HEK293T (cell line): ENCODE measurements around the gene CBFA2T3.
"Not testable (repeated sequence)": the region's sequence is repeated elsewhere in the genome, so short reads cannot be mapped to it uniquely, and the experiment has no call there.

ENCODE experiments used
- BHLHE40 ChIP-seq: fragments of 450-650 bp; IDR thresholded peaks from 2 replicates; pipeline ENCODE4 v1.6.1; 2016; ENCODE audit warnings: mild to moderate bottlenecking, moderate library complexity, borderline replicate concordance
- CTBP1 ChIP-seq: fragments of 450-650 bp; IDR thresholded peaks from 2 replicates; pipeline ENCODE4 v1.6.1; 2016; ENCODE audit warnings: borderline replicate concordance
- FOXA1 ChIP-seq: fragments of 450-650 bp; IDR thresholded peaks from 2 replicates; pipeline ENCODE4 v1.6.1; 2016; ENCODE audit warnings: mild to moderate bottlenecking
- FOXK2 ChIP-seq: fragments of 450-650 bp; IDR thresholded peaks from 2 replicates; pipeline ENCODE4 v1.6.1; 2016; ENCODE audit warnings: mild to moderate bottlenecking
- FOXM1 ChIP-seq: fragments of 450-650 bp; IDR thresholded peaks from 2 replicates; pipeline ENCODE4 v1.6.1; 2017; ENCODE audit warnings: mild to moderate bottlenecking, borderline replicate concordance
- L3MBTL2 ChIP-seq: fragments of 450-650 bp; conservative IDR thresholded peaks from 2 replicates; pipeline ENCODE4 v1.6.1; 2016; ENCODE audit warnings: mild to moderate bottlenecking
- LEF1 ChIP-seq: fragments of 450-650 bp; IDR thresholded peaks from 2 replicates; pipeline ENCODE4 v1.6.1; 2017; ENCODE audit warnings: mild to moderate bottlenecking, borderline replicate concordance
- SP1 ChIP-seq: fragments of 450-650 bp; IDR thresholded peaks from 2 replicates; pipeline ENCODE4 v1.6.1; 2017
- TF ChIP-seq, protein P1 (sequence below): fragments of 450-650 bp; IDR thresholded peaks from 2 replicates; pipeline ENCODE4 v1.6.1; 2016

DNA sequence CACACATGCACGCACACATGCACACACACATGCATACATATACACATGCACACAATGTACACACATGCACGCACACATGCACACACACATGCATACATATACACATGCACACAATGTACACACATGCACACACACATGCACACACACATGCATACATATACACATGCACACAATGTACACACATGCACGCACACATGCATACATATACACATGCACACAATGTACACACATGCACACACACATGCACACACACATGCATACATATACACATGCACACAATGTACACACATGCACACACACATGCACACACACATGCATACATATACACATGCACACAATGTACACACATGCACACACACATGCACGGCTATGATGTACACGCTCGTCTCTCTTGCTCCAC is 82.7 kb downstream of the CBFA2T3 start:
- TF ChIP-seq FOXM1, SP1, FOXA1, L3MBTL2, LEF1, BHLHE40, FOXK2, CTBP1: not testable (repeated sequence)
- TF ChIP-seq, protein P1, sequence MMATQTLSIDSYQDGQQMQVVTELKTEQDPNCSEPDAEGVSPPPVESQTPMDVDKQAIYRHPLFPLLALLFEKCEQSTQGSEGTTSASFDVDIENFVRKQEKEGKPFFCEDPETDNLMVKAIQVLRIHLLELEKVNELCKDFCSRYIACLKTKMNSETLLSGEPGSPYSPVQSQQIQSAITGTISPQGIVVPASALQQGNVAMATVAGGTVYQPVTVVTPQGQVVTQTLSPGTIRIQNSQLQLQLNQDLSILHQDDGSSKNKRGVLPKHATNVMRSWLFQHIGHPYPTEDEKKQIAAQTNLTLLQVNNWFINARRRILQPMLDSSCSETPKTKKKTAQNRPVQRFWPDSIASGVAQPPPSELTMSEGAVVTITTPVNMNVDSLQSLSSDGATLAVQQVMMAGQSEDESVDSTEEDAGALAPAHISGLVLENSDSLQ, result not testable (repeated sequence)
